Stromal cell of bone marrow (primary cell): ENCODE data around the gene CIITA.
"Not testable (repeated sequence)": the region's sequence is repeated elsewhere in the genome, so short reads cannot be mapped to it uniquely, and the experiment has no call there.

Experiments
- DNase-seq: peaks from one replicate; pipeline ENCODE4 v3.0.0-alpha.2; 2012; ENCODE audit warnings: low read depth

The CIITA gene

DNA sequence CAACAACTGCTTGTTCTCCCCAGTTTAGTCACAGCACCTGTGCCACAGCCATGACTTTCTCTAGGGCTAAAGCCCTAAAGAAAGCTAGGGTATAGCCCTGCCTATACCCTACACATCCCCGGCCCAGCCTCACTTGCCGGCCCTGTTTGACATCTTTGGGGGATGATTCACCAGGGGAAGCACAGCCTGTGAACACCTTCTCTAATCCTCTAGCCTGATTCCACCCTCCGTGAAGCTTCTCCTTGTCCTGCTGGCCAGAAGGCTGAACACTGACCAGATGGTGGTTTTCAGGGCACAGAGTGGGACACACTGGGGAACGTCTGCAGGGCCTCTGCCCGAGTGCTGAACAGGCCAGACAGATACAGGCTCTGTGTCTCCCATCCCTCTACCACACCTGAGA lies 73.4 kb downstream of the CIITA start:
- DNase-seq = no peak

DNA sequence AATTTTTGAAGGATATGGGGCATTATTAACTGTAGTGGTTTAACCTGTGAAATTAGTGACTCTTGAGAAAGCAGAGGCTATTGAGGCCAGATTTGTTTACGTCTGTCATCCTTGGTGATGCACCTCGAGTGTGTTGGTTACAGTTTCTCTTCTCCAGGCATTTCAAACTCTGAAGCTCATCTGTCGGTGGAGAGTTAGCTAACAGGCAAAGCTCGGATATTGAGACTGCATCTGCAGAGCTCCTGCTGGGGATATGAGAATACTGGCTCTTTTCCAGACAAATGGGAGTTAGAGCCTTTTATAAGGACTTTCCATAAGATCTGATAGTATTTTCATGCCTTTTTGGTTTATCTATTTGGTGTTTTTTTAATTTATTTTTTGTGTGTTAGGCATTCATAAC lies 74.0 kb downstream of the CIITA start:
- DNase-seq = no peak

DNA sequence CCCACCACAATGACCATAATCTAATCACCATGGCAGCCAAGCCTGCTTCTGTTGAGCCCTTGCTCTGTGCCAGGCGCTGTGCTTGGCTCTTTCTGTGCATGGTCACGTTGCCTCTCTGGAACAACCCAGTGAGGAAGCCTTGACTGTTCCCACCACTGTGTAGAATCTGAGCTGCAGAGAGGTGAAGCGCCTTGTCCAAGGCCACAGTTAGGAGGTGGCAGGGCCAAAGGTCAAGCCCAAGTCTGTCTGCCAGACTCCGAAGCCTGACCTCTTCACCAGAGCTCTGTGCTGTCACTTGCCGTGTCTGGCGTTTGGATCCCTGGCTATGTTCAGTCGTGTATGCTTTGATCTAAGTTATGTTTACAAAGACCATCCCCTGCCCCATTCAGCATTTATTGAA lies 77.9 kb downstream of the CIITA start:
- DNase-seq = no peak

DNA sequence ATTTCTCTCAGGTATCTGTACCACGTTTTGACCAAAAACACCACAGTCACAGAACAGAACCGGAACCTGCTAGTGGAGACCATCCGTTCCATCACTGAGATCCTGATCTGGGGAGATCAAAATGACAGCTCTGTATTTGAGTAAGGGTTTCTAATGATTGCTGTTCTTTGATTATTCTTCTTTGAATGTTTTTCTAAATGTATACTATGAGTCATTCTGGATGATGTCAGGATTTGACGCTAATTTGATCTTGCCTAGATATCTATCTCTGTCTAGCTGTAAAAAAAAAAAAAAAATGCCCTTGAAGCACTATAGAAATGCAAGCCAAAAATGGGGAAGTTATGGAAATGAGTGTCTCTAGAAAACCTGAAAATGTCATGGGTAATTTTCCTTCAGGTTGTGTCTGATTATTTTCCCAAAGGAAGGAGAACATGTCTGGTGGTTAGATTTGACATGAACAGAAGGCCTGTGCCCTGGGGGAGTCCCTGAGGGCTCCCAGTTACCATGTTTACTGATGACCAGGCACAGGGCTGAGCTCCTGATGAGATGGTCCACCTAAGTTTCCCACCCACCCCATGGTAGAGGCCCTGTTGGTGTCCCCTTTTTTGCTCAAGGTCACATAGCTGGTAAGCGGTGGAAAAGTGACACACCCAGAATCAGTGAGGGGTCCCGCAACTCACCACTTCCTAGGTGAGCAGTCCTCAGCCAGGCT lies 80.9 kb downstream of the CIITA start:
- no peak for DNase-seq

DNA sequence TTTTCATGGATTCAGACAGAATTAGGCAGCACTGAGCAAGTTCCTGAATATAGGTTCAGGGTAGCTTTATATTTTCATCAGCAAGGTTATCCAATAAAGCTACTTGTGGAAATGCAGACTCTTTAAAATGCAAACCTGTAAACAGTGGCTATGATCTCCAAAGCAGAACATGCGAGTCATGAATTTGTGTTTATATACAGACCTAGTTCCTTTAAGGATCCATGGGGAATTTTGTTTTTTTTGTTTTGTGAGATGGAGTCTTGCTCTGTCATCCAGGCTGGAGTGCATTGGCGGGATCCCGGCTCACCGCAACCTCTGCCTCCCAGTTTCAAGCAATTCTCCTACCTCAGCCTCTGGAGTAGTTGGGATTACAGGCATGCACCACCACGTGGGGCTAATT lies 82.2 kb downstream of the CIITA start:
- DNase-seq = no peak

DNA sequence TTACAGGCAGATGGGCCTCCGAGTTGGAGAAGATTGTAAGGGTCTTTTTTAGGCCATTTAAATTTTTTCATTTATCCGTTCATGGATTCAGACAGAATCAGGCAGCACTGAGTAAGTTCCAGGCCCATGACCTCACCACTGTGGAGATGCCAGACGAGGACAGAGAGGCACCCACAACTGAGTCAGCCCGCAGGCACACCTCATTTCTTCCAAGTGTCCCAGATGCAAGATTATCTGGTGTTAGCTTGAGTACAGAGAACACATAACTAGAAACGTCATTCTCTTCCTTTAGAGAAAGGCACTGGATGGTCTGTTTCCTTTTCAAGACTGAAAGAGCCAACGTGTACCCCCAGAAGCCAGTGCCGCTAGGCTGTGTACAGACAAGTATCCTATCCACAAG lies 84.2 kb downstream of the CIITA start:
- DNase-seq = peak; percentile 77

DNA sequence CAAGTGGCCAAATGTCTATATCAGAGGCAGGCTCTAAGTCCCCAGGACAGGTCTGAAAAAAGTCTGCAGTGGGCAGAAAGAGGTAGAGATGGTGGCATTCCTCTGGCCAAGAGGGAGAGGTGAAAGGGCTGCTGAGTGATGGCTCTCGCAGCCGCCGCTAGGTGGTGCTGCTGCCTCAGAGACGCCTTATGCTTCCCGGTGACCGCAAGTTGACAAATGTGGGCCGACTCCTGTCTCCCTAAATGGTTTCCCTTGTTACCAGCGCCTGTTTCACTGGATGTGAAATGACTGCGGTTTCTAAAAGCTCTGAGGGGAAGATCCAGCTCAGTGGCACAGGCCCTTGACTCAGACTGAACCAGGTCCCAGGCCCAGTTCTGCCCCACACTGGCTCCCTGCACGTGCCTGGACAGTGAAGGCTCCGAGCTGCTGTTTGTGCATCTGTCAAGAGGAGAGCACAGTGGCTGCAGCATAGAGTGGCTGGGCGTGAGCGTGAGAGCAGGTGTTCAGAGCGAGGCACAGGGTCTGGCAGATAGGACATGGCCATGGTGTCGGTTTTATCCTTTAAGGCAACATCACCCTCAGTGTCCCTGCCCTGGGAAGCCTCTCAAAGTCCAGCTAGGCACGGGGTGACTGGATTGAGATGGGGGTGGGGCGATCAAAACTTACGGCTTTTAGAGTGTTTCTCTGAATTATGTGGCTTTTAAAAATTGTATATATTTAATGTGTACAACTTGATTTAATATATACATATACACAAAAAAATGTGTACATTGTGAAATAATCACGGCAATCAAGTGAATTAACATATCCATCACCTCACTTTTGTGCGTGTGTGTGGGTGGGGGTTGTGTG lies 87.3 kb downstream of the CIITA start:
- peak; percentile 68 for DNase-seq

DNA sequence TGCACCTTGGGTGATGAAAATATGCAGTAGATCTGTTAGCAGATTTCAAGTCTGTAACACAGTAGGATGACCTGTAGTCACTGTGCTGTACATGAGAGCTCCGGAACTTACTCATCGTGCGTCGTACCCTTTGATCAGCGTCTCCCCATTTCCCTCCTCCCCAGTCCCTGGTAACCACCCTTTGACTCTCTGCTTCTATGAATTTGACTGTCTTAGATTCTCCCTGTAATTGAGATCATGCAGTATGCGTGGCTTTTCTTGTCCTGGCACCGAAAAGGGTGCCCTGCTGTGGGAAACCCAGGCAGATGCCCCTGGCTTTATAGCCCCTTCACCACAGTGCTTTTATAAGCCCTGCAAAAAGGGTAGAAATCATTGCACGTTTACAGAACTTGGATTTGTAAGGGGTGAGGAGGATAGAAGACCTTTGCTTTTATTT lies 87.9 kb downstream of the CIITA start:
- no peak for DNase-seq

DNA sequence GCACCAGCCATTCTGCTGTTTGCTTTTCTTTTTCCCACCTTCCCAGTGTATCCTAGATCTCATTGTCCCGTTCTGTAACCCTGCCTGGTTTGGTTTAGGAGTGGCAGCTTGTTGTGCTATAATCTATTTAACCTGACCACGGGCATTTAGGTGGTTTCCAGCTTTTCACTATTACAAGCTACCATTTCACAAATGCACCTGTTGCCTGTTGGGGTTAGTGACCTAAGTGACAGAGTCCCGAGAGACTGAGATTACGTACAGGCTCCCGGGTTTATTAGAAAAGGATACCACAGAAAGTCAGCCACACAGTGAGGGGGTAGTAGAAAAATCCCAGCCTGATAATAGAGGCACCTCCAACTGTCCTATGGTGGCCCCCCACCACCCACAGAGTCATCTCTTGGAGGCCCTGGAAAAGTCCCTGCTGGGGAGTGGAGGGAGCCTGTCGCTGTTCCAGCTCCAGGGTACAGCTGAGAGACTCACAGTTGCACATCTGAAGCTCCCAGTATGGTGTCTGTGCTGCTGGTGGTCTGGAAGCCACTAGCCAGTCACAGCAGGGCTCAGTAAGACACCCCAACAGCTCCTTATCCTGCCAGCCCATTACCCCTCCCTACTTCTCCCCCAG lies 88.5 kb downstream of the CIITA start:
- no peak for DNase-seq

DNA sequence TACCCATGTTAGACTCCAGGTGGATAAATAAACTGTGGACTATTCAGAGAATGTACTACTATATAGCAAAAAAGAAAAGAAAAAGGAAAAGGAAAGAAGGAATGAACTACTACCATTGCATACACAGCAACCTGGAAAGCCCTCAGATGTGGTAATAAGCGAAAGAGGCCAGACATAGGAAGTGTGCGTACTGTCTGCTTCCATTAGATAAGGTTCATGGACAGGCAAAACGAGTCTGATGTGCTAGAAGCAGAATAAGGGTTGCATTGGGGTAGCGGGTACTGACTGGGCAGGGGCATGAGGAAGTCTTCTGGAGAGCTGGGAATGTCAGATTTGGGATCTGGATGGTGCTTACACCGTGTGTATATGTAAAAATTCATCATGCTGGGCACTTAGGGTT lies 89.1 kb downstream of the CIITA start:
- DNase-seq = no peak

DNA sequence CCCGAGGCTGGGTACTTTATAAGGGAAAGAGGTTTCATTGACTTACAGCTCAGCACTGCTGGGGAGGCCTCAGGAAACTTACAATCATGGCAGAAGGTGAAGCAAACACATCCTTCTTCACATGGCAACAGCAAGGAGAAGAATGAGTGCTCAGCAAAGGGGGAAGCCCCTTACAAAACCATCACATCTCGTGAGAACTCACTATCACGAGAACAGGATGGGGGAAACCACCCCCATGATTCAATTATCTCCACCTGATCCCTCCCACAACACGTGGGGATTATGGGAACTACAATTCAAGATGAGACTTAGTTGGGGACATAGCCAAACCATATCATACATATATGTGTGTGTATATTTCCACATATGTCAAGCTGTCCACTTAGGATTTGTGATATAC lies 89.6 kb downstream of the CIITA start:
- DNase-seq = not testable (repeated sequence)

DNA sequence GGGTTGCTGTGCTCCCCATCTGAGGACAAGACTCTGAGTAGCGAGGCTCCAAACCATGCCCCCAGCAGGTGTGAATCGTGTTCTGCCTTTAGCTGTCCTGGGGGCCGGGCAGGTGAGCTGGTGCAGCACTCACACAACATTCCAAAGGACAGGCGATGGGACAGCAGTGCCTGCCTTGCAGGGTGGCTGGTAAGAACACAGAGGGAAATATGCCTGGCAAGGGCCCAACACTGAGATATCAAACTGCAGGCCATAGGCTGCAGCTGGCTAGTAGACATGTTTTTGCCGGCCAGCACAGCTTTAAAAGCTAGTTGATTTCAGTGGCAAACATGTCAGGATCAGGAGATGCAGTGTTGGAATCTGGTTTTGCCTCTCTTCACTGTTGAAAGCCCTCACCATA lies 91.0 kb downstream of the CIITA start:
- no peak for DNase-seq

DNA sequence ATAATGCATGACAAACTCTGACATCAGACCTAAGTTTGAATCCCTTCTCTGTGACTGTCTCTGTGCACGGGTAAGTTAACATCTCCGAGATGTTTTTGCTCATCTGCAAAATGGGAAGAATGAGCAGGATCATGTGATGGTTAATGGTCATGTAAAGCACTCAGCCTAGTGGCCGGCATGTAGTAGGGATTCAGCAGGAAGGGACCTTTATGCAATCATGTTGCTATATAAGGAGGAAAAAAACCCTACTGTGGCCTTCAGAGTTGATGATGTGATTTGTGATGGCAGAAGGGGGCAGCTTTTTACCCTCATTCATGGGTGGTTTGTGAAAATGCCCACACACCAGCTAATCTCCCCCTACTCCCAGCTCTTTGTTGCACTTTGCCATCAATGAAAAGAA lies 91.5 kb downstream of the CIITA start:
- no peak for DNase-seq

DNA sequence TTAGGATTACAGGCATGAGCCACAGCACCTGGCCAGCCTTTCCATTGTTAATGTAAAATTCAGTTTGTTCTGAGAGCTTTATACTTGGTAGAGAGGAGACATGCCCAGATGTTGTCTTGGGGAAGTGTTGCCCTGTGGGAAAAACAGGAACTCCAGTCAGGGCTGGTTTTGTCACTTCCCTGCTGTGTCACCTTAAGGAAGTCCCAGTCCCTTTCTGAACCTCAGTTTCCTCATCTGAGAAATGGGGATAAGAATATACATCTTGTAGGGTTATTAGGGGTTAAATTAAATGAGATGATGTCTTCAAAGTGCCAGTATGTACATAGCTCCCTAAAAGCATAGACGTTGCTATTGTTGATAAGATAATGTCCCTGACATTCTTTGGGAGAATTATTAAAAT lies 92.6 kb downstream of the CIITA start:
- no peak for DNase-seq

DNA sequence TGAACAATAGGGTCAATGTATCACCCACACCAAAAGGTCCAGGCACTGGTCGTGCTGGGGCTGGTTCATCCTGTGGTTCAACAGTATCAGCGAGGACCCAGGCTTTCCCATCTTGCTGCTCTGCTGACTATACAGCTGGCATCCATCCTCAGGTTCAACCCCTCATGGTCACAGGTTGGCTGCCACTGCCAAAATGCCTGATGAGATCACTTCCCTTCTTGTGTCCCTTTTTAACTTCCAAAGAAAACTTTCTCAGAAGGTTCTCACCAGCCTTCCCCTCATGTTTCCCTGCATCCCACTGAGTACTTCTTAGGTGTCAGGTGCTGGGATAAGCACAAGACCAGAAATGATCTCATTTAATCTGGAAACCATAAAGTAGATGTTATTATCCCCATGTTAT lies 93.1 kb downstream of the CIITA start:
- no peak for DNase-seq

DNA sequence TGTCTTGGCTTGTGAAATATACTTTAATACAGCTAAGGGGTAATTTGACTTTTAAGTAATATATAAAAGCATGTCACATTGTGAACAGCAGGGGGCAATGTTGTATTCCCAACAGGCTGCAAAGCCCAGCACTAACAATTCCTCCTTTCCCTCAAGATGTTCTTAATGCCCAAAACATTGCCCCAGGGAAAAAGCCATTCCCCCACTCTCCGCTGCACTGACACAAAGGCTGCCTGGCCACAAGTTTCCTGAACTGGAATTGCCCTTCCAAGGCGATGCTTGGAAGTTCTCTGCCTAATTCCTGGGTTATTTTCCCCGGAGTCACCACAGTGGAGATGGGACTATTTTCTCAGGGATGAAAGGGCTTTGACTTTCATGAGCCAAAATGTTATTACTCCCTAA lies 94.6 kb downstream of the CIITA start:
- DNase-seq = peak; percentile 72

DNA sequence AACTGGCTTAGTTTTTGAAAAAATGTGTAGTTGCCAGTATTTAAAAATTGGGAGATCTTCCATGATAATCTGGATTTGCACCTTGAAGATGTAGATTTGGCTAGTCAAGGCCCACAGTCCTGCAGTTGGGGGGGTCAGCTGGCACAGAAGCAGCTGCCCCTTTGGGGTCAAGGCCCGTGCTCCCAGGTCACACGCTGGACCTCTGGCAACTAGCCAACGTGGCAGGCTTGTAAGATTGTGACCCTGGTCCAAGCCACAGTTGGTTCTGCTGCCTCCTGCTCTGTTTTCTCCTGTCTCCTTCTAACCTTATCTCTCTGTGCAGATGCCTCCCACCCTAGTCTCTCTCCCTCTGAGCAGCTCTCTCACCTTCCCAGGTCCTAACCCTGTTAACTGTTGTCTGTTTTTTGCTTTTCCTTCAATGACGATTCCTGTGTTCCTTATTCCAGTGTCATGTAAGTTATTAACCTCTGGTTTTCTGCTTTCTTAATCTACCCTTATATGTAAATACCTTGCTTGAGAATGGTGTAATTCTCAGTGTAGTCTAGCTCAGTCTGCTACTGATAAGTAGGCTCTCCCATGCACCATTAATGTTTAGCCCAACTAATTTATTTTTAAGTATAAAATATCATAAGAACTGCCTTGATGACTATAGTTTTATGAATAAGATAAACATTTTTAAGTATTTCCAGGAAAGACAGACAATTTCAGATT lies 95.3 kb downstream of the CIITA start:
- no peak for DNase-seq

DNA sequence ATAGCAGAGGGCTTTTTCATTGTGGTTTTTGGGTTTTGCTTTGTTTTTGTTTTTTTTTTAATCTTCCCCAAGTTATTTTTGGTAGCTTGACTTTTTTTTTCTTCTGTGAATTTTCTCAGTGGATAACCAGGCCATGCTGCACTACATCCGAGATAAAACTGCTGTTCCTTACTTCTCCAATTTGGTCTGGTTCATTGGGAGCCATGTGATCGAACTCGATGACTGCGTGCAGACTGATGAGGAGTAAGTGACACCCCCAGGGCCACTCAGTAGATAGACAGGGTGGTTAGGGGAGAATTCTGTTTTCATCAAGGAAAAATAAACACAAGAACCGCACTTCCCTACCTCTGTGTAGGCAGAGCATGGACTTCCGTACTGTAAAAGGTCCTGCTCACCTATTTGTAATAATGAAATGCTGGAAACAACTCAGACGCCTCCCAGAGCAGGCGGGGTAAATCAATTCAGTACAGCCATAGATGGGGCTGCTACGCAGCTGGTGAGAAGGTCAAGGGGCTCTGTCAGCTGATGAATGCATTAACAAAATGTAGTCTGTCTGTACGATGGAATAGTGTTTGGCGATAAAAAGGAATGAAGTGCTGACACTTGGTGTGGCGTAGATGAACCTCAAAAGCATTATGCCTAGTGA lies 95.9 kb downstream of the CIITA start:
- DNase-seq = no peak

DNA sequence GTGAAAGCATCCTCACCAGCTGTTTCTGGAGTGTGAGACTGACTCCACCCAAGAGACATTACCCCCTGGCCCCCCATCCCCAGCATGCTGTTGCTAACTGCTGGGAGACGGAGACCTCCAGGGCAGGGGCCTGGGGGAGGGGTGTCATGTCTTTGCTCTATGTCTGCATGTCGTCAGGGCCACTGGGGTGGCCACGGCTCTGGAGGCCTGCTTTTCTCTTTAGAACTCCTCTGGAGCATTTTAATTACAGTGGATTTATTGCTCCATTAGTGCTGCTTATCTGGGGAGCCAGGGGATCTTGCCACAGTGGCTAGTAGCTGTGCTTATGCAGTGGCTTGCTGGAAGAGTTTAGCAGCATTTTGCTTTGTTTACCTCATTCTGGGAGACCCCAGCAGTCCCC lies 99.6 kb downstream of the CIITA start:
- DNase-seq = no peak

DNA sequence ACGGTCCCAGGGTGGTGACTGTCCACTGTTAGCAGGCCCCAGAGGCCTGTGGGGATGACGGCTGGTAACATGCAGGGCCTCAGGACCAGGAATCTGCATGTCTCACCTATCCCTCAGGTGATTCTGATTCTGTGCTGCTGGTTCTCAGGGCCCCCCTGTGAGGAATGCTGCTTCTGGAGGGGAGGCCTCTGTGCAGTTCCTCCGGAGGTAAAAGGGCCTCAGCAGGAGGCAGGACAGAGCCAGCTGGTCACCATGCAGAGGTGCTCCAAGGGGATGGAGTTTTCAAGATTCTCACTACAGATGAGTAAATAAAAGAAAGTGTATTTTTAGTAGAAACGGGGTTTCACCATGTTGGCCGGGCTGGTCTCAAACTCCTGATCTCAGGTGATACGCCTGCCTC lies 101.1 kb downstream of the CIITA start:
- no peak for DNase-seq

DNA sequence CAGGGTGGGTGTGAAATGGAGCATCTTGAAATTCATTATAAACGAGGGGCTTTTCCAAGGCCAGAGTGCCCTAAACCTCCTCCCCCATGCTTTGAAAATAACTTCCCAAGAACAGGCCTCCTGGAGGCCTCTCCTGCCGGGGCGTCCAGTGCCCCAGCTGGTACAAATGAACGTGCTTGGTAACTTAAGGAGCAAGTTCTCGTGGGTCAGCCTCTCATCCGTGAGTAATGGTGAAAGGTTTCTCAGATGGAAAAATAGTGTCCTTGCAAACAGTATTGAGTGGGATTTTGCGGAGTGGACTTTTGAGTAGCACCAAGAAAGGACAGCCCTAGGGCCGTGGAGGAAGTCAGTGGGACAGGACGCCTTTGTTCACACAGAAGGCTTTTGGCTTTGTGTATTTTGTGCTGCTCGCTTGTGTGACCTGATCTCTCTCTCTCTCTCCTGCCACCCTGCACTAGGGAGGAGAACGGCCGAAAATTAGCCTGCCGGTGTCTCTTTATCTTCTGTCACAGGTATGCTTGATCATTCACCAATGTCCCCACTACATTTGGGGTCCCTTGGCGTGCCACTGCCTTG lies 102.0 kb downstream of the CIITA start:
- no peak for DNase-seq
